ENCODE results near the gene DEFB116.
"Not testable (repeated sequence)": the region's sequence is repeated elsewhere in the genome, so short reads cannot be mapped to it uniquely, and the experiment has no call there.

The DEFB116 gene, protein sequence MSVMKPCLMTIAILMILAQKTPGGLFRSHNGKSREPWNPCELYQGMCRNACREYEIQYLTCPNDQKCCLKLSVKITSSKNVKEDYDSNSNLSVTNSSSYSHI

DNA sequence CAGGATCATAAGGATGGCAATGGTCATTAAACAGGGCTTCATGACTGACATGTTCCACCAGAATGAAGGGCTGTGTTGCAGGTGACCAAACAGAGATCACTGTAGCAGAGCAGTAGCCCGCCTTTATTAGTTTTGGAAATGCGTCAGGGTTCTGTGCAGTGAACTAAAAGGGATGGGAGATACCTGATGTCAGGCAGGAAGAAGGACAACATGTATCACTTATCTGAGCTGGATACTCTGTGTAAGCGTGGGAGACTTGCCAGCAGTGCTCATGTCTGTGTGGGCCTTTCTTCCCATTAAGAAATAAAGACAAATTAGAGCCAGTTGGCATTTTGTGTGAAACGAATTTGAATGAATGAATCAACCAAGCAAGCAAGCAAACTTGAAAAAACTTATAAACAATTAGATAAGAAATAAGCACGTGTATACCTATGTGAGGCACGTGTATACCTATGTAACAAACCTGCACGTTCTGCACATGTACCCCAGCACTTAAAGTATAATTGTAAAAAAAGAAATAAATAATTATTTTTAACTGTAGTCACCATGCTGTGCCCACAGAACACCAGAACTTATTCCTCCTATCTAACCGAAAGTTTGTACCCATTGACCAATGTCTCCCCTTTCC lies at the start of gene DEFB116:
TSS of gene DEFB116 (minus strand) at position 51 of the 628 bp plus-strand sequence. CDS start at position 51, 0 bp downstream.
- no peak for DNase-seq (ENCODE audit: low read depth in 2 of 2)

DNA sequence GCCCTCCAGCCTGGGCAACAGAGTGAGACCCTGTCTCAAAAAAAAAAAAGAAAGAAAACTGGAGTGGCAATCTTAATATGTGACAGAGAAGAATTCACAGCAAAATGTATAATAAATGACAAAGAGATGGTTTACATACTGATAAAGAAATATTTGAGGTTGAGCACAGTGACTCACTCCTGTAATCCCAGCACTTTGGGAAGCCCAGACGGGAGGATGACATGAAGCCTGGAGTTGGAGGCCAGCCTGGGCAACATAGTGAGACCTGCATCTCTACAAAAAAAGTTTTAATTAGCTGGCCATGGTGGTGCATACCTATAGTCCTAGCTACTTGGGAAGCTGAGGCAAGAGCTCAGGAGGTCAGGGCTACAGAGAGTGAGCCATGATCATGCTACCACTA lies 47.6 kb upstream of the DEFB116 start:
- no peak for DNase-seq (ENCODE audit: low read depth in 2 of 2)

DNA sequence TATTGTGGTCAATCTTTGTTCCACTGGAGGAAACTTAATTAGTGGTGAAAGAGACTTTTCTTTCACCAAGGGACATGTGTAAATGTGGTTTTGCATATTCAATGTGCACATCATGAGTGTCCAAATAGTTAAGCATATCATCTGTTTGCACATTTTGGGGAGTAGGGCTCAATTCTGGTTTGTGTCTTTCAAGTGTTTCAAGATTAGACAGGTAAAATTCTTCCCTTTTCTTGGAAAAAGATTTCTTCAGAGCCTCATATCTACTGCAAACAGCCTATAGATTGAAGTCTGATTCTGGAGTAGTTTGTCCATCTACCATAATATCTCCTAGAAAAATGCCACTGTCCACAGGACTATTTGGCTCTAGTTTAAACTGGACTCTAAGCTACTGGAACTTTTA lies 33.1 kb upstream of the DEFB116 start:
- no peak for DNase-seq (ENCODE audit: low read depth in 2 of 2)

DNA sequence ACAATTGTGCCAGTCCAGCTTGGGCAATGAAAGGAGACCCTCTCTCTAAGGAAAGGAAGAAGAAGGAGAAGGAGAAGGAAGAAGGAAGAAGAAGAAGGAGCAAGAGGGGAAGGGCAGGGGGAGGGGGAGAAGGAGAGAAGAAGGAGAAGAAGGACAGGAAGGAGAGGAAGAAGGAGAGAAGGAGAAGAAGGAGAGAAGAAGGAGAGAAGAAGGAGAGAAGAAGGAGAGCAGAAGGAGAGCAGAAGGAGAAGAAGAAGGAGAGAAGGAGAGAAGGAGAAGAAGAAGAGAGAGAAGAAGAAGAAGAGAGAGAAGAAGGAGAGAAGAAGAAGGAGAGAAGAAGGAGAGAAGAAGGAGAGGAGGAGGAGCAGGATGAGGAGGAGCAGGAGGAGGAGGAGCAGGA lies 22.5 kb upstream of the DEFB116 start:
- no peak for DNase-seq (ENCODE audit: low read depth in 2 of 2)

DNA sequence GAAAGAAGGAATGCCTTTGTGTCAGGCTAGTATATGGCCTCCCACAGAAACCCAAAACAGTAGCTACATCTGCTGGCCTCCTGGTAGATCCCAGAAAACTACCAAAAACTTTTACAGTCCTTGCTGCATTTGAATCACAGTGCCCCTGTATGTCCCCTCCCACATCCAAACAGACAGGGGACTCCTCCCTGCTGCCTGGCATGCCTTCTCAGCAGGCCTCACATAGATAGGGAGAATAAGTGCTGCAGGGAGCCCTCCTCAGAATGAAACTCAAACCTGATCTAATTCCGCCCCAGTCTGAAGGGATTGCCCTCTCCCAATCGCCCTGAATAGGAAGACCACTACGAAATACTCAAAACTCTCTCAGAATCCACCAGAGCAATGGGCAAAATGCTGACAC lies 14.1 kb upstream of the DEFB116 start:
- DNase-seq (ENCODE audit: low read depth in 2 of 2): no peak

DNA sequence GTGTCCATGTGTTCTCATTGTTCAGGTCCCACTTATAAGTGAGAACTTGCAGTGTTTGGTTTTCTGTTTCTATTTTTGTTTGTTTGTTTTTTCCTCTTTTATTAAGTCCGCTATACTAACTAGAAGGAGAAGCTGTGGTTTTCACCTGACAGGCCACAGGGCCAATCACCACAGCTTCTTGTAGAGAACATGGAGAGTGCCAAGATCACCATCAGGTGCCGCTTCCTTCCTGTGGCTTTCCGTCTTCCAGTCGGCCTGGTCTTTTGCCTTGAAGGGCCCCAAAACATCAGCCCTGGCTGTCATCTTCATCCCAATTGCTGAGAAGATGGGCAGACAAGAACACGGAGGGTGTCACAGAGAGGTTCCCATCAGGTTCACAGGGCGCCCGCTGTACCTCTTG lies 23.4 kb downstream of the DEFB116 start:
- not testable (repeated sequence) for DNase-seq (ENCODE audit: low read depth in 2 of 2)

DNA sequence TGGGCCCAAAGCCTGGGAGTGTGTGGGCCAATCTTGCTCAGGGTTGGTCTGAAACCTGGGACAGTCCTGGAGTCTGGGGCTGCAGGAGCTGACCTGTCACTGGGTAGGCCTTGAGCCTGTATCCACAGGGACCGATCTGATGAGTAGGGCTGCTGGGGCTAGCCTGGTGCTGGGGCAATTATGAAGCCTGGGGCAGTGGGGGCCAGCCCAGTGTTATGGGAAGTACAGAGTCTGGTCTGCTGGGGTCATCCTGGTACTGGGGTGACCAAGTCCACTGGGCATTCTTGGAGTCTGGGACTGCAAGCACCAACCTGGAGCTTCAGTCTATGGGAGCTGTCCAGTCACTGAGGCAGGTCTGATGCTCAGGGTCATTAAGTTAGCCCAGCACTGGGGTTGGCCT lies 30.2 kb downstream of the DEFB116 start:
- DNase-seq (ENCODE audit: low read depth in 2 of 2): no peak

DNA sequence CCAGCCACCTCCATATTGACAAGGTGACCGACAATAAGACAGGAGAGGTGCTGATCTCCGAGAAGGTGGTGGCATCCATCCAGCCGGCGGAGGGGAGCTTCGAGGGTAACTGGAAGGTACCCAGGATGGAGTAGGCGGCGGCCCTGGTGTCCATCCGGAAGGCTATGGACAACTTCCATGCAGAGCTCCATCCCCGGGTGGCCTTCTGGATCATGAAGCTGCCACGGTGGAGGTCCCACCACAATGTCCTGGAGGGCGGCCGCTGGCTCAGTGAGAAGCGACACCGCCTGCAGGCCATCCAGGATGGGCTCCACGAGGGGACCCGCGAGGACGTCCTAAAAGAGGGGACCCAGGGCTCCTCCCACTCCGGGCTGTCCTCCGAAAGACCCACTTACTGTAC lies 33.9 kb downstream of the DEFB116 start:
- no peak for DNase-seq (ENCODE audit: low read depth in 2 of 2)

DNA sequence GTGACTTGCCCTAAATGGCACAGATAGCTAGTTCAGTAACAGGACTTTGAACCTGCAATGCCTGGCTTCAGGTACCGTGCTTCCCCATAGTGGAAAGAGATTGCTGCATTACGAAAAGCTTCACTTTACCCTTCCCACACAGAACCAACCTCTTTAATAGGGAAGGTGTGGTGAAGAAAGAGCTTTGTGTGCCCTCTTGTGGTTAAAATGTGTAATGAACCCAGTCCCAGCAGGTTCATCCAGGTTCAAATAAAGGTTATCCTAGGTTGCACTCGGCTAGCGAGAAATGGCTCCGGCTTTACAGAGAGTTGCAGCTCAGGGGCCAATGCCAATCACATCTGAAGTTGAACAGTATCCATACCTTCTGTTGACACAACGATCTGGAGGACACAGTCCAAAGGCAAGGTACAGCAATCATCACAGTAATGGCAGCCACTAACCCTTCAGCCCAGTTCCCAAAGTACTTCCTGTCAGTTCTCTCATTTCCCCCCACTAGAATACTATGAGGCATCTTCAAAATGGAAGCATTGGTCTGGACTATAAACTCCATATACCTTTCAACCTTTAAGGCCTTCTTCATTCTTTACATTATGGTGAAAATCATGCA lies 48.0 kb downstream of the DEFB116 start:
- DNase-seq (ENCODE audit: low read depth in 2 of 2): no peak

DNA sequence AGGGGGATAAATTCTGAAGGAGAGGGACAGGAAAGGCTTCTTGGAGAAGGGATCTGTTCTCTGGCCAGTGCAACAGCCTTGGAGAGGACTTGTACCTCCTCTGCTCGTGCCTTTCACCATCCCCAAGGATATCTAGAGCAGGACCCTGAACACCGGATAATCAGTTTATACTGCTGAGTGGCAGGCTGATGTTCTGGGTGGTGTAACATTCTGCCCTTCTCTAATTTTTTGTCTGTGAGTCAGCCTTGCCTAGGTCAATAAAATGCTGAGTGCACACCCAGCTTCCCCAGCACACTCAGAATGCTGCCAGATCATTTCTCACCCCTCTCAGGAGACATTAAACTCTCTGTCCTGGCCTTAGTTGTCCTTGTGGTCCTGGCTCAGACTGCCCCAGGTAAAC lies 51.0 kb downstream of the DEFB116 start, which contains the start of gene DEFB115:
TSS of gene DEFB115 (plus strand) at position 301 of the 400 bp plus-strand sequence. CDS start at position 301, 0 bp downstream.
- no peak for DNase-seq (ENCODE audit: low read depth in 2 of 2)

DNA sequence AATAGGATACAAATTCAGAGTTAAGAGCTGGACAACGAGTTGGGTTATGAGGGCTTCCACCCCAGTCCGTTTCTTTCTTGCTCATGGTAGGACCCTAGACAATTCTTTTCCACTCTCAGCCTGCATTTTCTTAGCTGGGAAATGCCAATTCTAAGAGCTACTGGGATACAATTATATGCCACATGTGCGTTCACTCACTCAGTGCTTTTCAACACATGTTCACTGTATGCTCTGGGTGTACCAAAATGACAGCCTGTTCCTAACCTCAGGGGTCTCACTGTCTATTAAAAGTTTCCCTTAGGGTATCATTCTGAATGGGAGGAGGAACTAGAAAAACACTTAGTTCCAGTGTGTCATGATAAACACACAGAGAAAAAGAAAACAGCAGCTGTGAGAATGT lies 51.4 kb downstream of the DEFB116 start:
- no peak for DNase-seq (ENCODE audit: low read depth in 2 of 2)
